ENCODE measurements around the gene RTL5.

GRCh38 chrX:72086995-72087394, 44.7 kb downstream of the RTL5 start:
- no peak for TF ChIP-seq EZH2 (IDR thresholded peaks at IDR 0.05; ENCODE audit: borderline replicate concordance, low read depth, low read length, poor library complexity, severe bottlenecking)
- no peak for TF ChIP-seq CTCF (conservative IDR thresholded peaks at IDR 0.05; ENCODE audit: low read depth, low read length)

All from A673 (cell line).